DND-41 (cell line): ENCODE results near the gene GIPR.

Experiments used
- ATAC-seq: fragments of 200-7000 bp; cut with Tn5 transposase; 3 replicates; pipeline ENCODE4 v1.9.1; 2021; ENCODE audit warnings: low read depth; ENCODE audit not compliant: insufficient read depth
- DNase-seq: peaks from one replicate; pipeline ENCODE4 v3.0.0-alpha.2; 2020
- H2AFZ ChIP-seq: 2 replicates; pipeline ENCODE4 v1.6.0; 2012; ENCODE audit warnings: low read depth, low read length
- H3K27ac ChIP-seq: 2 replicates; pipeline ENCODE4 v1.5.1; 2012; ENCODE audit warnings: low read length, inconsistent platforms
- H3K27me3 ChIP-seq: fragments of 200-600 bp; sonication (generic); 2 replicates; pipeline ENCODE4 v1.6.0; 2012; ENCODE audit warnings: low read length, mild to moderate bottlenecking, inconsistent platforms; ENCODE audit not compliant: insufficient read depth, poor library complexity
- H3K36me3 ChIP-seq: 2 replicates; pipeline ENCODE4 v1.5.1; 2012; ENCODE audit warnings: low read length, inconsistent platforms; ENCODE audit not compliant: insufficient read depth
- H3K4me1 ChIP-seq: 2 replicates; pipeline ENCODE4 v1.5.1; 2012; ENCODE audit warnings: mild to moderate bottlenecking, low read length; ENCODE audit not compliant: insufficient read depth
- H3K4me2 ChIP-seq: 2 replicates; pipeline ENCODE4 v1.6.0; 2012; ENCODE audit warnings: mild to moderate bottlenecking, moderate library complexity, low read length, inconsistent platforms; ENCODE audit not compliant: insufficient read depth
- H3K4me3 ChIP-seq, 2 experiments: fragments of 200-600 bp in 1 of 2; shearing (Covaris generic) in 1 of 2; 2 replicates each; pipeline ENCODE4 v1.5.1; 2012 to 2016; ENCODE audit warnings: inconsistent platforms in 2 of 2, low read length in 2 of 2, mild to moderate bottlenecking in 2 of 2, low read depth in 1 of 2, moderate library complexity in 1 of 2
- H3K79me2 ChIP-seq: 2 replicates; pipeline ENCODE4 v1.6.0; 2012; ENCODE audit warnings: low read length, inconsistent platforms; ENCODE audit not compliant: insufficient read depth
- H3K9ac ChIP-seq: 2 replicates; pipeline ENCODE4 v1.6.0; 2012; ENCODE audit warnings: low read depth, mild to moderate bottlenecking, inconsistent platforms, low read length, moderate library complexity
- H3K9me3 ChIP-seq: 2 replicates; pipeline ENCODE4 v1.5.1; 2012; ENCODE audit warnings: low read length, moderate library complexity, mild to moderate bottlenecking, inconsistent platforms; ENCODE audit not compliant: insufficient read depth, severe bottlenecking
- H4K20me1 ChIP-seq: 2 replicates; pipeline ENCODE4 v1.6.0; 2012; ENCODE audit warnings: low read length; ENCODE audit not compliant: insufficient read depth
- CTCF ChIP-seq: IDR thresholded peaks from 2 replicates; pipeline ENCODE4 v1.5.1; 2012; ENCODE audit warnings: borderline replicate concordance, low read length, moderate library complexity, mild to moderate bottlenecking; ENCODE audit not compliant: poor library complexity, severe bottlenecking; ENCODE audit errors: extremely low read depth
- EZH2 ChIP-seq: IDR thresholded peaks from 3 replicates; pipeline ENCODE4 v1.6.1; 2012; ENCODE audit warnings: borderline replicate concordance, low read depth, mild to moderate bottlenecking, moderate library complexity, low read length, inconsistent platforms; ENCODE audit not compliant: severe bottlenecking

Gene GIPR

GRCh38 chr19:45687599-45687998, 19.6 kb downstream of the GIPR start:
- no peaks in the 10 kb centered on the region for H3K27me3 ChIP-seq
- H3K9ac ChIP-seq, result no peak overlapping the region
- ATAC-seq (no peak), DNase-seq (no peak)
- H3K9me3 ChIP-seq, result no peaks in the 10 kb centered on the region
- no peak overlapping the region for H3K27ac ChIP-seq
- peaks cover 26% of the 10 kb centered on the region for H4K20me1 ChIP-seq
- H2AFZ ChIP-seq, result no peak overlapping the region
- no peak overlapping the region for H3K4me3 ChIP-seq
- no peak for TF ChIP-seq EZH2
- peak; percentile 30 for TF ChIP-seq CTCF
- peaks cover 33% of the 10 kb centered on the region for H3K79me2 ChIP-seq
- no peak overlapping the region for H3K4me2 ChIP-seq
- peaks cover 19% of the 10 kb centered on the region for H3K4me1 ChIP-seq
- peaks cover 57% of the 10 kb centered on the region for H3K36me3 ChIP-seq

- peaks cover 46% of the 10 kb centered on the region for H3K36me3 ChIP-seq
- peak within 1 kb of the TSS; percentile 89 for H2AFZ ChIP-seq
- ATAC-seq (peak; percentile 53), DNase-seq (peak; percentile 94)
- H4K20me1 ChIP-seq, result peaks cover 29% of the 10 kb centered on the region
- peak within 1 kb of the TSS; percentile 93 for H3K27ac ChIP-seq
- H3K79me2 ChIP-seq, result peaks cover 46% of the 10 kb centered on the region
- no peaks in the 10 kb centered on the region for H3K27me3 ChIP-seq
- peak within 1 kb of the TSS; percentile 64 to 79 for H3K4me3 ChIP-seq
- H3K4me2 ChIP-seq, result peak within 1 kb of the TSS; percentile 87
- H3K9ac ChIP-seq, result peak within 1 kb of the TSS; percentile 77
- H3K9me3 ChIP-seq, result no peaks in the 10 kb centered on the region
- H3K4me1 ChIP-seq, result peaks cover 26% of the 10 kb centered on the region
- TF ChIP-seq EZH2 (no peak), CTCF (peak; percentile 6)
Observed at GRCh38 chr19:45691516-45692186, 23.6 kb downstream of the GIPR start, which contains the start of gene SNRPD2. Gene SNRPD2, minus strand, starts transcription at chr19:45691953. Its CDS starts 65 bp downstream, at chr19:45691888.

GRCh38 chr19:45692187-45693105, 24.4 kb downstream of the GIPR start, which contains the start of gene QPCTL:
Gene QPCTL, plus strand, starts transcription at chr19:45692666. Its CDS starts 38 bp downstream, at chr19:45692704.
- Histone ChIP-seq H2AFZ (peak within 1 kb of the TSS; percentile 89), H3K4me2 (peak within 1 kb of the TSS; percentile 87), H3K79me2 (peaks cover 44% of the 10 kb centered on the region), H3K27me3 (no peaks in the 10 kb centered on the region), H3K9ac (peak within 1 kb of the TSS; percentile 77), H3K36me3 (peaks cover 43% of the 10 kb centered on the region), H3K27ac (peak within 1 kb of the TSS; percentile 93), H3K4me3 (peak within 1 kb of the TSS; percentile 64 to 79), H3K4me1 (peaks cover 26% of the 10 kb centered on the region), H4K20me1 (peaks cover 25% of the 10 kb centered on the region), H3K9me3 (no peaks in the 10 kb centered on the region)
- no peak for TF ChIP-seq EZH2
- TF ChIP-seq CTCF, result no peak
- DNase-seq (peak; percentile 99), ATAC-seq (peak; percentile 93)
